Stimulated activated CD4-positive, alpha-beta T cell treated with anti-CD3 and anti-CD28 coated beads, TNF-alpha, amount 100 ng/mL, for 48 hours (primary cell): ENCODE results near the gene CDKN2AIPNL.
"Not testable (repeated sequence)": the region's sequence is repeated elsewhere in the genome, so short reads cannot be mapped to it uniquely, and the experiment has no call there.

Source experiments
- DNase-seq, 3 donors: peaks; one replicate each; pipeline ENCODE4 v3.0.0-alpha.2; 2020; ENCODE audit warnings: low read depth in 3 of 3

The CDKN2AIPNL gene

GRCh38 chr5:134398609-134399155, 13.0 kb downstream of the CDKN2AIPNL start:
- DNase-seq, result no peak

GRCh38 chr5:134397196-134397595, 14.5 kb downstream of the CDKN2AIPNL start:
- no peak for DNase-seq

- DNase-seq, result no peak
Measured at GRCh38 chr5:134396274-134396673, 15.4 kb downstream of the CDKN2AIPNL start.

GRCh38 chr5:134394932-134395331, 16.7 kb downstream of the CDKN2AIPNL start:
- no peak for DNase-seq

- no peak for DNase-seq
Measured at GRCh38 chr5:134392301-134392700, 19.4 kb downstream of the CDKN2AIPNL start.

GRCh38 chr5:134387443-134387842, 24.2 kb downstream of the CDKN2AIPNL start:
- no peak for DNase-seq

GRCh38 chr5:134383980-134384697, 27.5 kb downstream of the CDKN2AIPNL start:
- DNase-seq, result no peak

- not testable (repeated sequence) for DNase-seq
Measured at GRCh38 chr5:134382204-134382603, 29.5 kb downstream of the CDKN2AIPNL start.

GRCh38 chr5:134380346-134380745, 31.3 kb downstream of the CDKN2AIPNL start:
- DNase-seq, result no peak

- DNase-seq, result no peak
Measured at GRCh38 chr5:134374232-134374631, 37.4 kb downstream of the CDKN2AIPNL start.

- not testable (repeated sequence) for DNase-seq
Measured at GRCh38 chr5:134373633-134374032, 38.0 kb downstream of the CDKN2AIPNL start.

- peak in 1 of 3 donors; percentile 25 for DNase-seq
Measured at GRCh38 chr5:134371834-134372340, 39.8 kb downstream of the CDKN2AIPNL start.

GRCh38 chr5:134370871-134371833, 40.5 kb downstream of the CDKN2AIPNL start, which contains the start of gene UBE2B:
Gene UBE2B, plus strand, starts transcription at chr5:134371569. Its CDS starts 27 bp downstream, at chr5:134371596.
- peak; percentile 94 for DNase-seq

GRCh38 chr5:134370311-134370870, 41.3 kb downstream of the CDKN2AIPNL start:
- no peak for DNase-seq

- no peak for DNase-seq
Measured at GRCh38 chr5:134365604-134366003, 46.1 kb downstream of the CDKN2AIPNL start.

- no peak for DNase-seq
Measured at GRCh38 chr5:134355681-134356080, 56.0 kb downstream of the CDKN2AIPNL start.
